WTC11 (cell line): Measurements from ENCODE around the gene SAMD3.
"Not testable (repeated sequence)": the region's sequence is repeated elsewhere in the genome, so short reads cannot be mapped to it uniquely, and the experiment has no call there.

ENCODE experiments used
- ATF2 ChIP-seq: sonication (generic); formaldehyde crosslinking; IDR thresholded peaks from 2 replicates; pipeline ENCODE4 v1.8.1; 2022; ENCODE audit warnings: low read depth, missing genetic modification reagents, borderline replicate concordance
- ATF3 ChIP-seq: sonication (generic); formaldehyde crosslinking; conservative IDR thresholded peaks from 2 replicates; pipeline ENCODE4 v1.8.1; 2022; ENCODE audit warnings: mild to moderate bottlenecking, missing genetic modification reagents
- CTCF ChIP-seq: fragments of 200-600 bp; IDR thresholded peaks from 2 replicates; pipeline ENCODE4 v1.8.0; 2022; ENCODE audit warnings: antibody characterized with exemption
- ELF4 ChIP-seq: sonication (generic); formaldehyde crosslinking; IDR thresholded peaks from 2 replicates; pipeline ENCODE4 v1.8.1; 2022; ENCODE audit warnings: low read depth, mild to moderate bottlenecking, moderate library complexity, missing genetic modification reagents
- JUN ChIP-seq: sonication (generic); formaldehyde crosslinking; IDR thresholded peaks from 2 replicates; pipeline ENCODE4 v1.8.0; 2023; ENCODE audit warnings: mild to moderate bottlenecking, missing genetic modification reagents
- SP1 ChIP-seq: sonication (generic); formaldehyde crosslinking; conservative IDR thresholded peaks from 2 replicates; pipeline ENCODE4 v1.8.1; 2022; ENCODE audit warnings: missing genetic modification reagents
- STAT6 ChIP-seq: sonication (generic); formaldehyde crosslinking; conservative IDR thresholded peaks from 2 replicates; pipeline ENCODE4 v1.8.1; 2023; ENCODE audit warnings: mild to moderate bottlenecking, low read depth, missing genetic modification reagents, moderate library complexity
- USF2 ChIP-seq: sonication (generic); formaldehyde crosslinking; IDR thresholded peaks from 2 replicates; pipeline ENCODE4 v1.8.1; 2023; ENCODE audit warnings: mild to moderate bottlenecking, missing genetic modification reagents, moderate library complexity

- TF ChIP-seq ATF2 (CRISPR knock-in tag); CTCF; USF2 (CRISPR knock-in tag); ELF4 (CRISPR knock-in tag); JUN (CRISPR knock-in tag); SP1; STAT6; ATF3 (CRISPR knock-in tag): not testable (repeated sequence)
These were observed 28.3 kb downstream of the SAMD3 start for GRCh38 chr6:130194434-130194833.
